Neural crest cell (in vitro differentiated cells): Measurements from ENCODE around the gene GALK1. TPM values are rescaled to one million over a fixed set of nuclear protein-coding genes. Genes with fewer than 3 reads are reported as not detected.

ENCODE experiments used
- DNase-seq: peaks from one replicate; pipeline ENCODE4 v3.0.0; 2021; ENCODE audit warnings: low read depth, mixed read lengths, low spot score
- H3K27ac Mint-ChIP-seq: one replicate; pipeline ENCODE4 v1.8.0; 2021; ENCODE audit warnings: mild to moderate bottlenecking, mixed read lengths; ENCODE audit not compliant: unreplicated experiment
- H3K27me3 Mint-ChIP-seq: 2 replicates; pipeline ENCODE4 v1.8.0; 2021; ENCODE audit warnings: low read depth, mild to moderate bottlenecking, mixed read lengths
- H3K36me3 Mint-ChIP-seq: 2 replicates; pipeline ENCODE4 v1.8.0; 2021; ENCODE audit warnings: low read depth, mild to moderate bottlenecking, mixed read lengths
- H3K4me1 Mint-ChIP-seq: 2 replicates; pipeline ENCODE4 v1.8.0; 2021; ENCODE audit warnings: mixed read lengths
- H3K4me3 Mint-ChIP-seq: one replicate; pipeline ENCODE4 v1.8.0; 2021; ENCODE audit warnings: mild to moderate bottlenecking, mixed read lengths
- H3K9me3 Mint-ChIP-seq: 2 replicates; pipeline ENCODE4 v1.8.0; 2021; ENCODE audit warnings: mixed read lengths
- total RNA-seq: library from RNA; stranded (reverse); gene quantifications from 2 replicates; pipeline ENCODE4 v1.2.1, GENCODE V29; 2021
- TF ChIP-seq, protein P1 (sequence below): fragments of 200-600 bp; sonication (generic); conservative IDR thresholded peaks from 2 replicates; pipeline ENCODE4 v1.5.0; 2021; ENCODE audit warnings: antibody characterized with exemption, mild to moderate bottlenecking

The GALK1 gene
- total RNA-seq, 1 donor from 2014 or later: 13.1 TPM

DNA sequence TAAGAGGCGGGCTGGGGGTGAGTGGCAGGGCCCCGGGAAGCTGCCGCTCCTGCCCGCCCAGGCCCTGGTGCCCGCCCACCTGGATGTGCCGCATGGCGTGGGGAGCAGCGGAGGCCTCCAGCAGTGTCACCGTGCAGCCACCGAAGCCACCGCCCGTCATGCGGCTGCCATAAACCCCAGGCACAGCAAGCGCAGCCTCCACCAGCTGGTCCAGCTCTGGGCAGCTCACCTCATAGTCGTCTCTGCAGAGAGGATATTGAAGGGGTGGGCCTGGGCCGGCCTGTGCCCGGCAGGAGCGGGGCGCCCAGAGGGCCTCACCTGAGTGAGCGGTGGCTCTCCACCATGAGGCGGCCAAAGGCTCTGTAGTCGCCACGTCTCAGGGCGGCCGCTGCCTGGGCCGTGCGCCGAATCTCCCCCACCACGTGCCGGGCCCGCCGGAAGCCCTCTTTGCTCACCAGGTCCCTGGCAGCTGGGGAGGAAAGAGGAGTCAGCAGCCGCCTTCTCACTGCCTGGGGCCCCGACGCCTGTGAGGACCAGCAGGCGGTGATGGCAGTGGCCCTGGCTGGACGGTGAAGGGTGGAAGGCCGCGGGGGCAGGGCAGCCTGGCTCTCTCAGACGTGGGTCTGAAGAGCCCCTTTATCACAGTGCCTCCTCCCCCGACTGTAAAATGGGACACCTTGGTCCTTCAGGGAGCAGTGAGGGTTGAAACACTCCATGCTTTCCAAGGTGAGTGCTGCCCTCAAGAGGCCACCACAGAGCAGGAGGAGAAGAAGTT is 6.7 kb downstream of the GALK1 start:
- H3K9me3 Mint-ChIP-seq: no peaks in the 10 kb centered on the region
- no peak overlapping the region for H3K4me3 Mint-ChIP-seq
- H3K27me3 Mint-ChIP-seq: no peaks in the 10 kb centered on the region
- peaks cover 6% of the 10 kb centered on the region for H3K4me1 Mint-ChIP-seq
- H3K27ac Mint-ChIP-seq: no peak overlapping the region
- no peaks in the 10 kb centered on the region for H3K36me3 Mint-ChIP-seq
- TF ChIP-seq, protein P1, sequence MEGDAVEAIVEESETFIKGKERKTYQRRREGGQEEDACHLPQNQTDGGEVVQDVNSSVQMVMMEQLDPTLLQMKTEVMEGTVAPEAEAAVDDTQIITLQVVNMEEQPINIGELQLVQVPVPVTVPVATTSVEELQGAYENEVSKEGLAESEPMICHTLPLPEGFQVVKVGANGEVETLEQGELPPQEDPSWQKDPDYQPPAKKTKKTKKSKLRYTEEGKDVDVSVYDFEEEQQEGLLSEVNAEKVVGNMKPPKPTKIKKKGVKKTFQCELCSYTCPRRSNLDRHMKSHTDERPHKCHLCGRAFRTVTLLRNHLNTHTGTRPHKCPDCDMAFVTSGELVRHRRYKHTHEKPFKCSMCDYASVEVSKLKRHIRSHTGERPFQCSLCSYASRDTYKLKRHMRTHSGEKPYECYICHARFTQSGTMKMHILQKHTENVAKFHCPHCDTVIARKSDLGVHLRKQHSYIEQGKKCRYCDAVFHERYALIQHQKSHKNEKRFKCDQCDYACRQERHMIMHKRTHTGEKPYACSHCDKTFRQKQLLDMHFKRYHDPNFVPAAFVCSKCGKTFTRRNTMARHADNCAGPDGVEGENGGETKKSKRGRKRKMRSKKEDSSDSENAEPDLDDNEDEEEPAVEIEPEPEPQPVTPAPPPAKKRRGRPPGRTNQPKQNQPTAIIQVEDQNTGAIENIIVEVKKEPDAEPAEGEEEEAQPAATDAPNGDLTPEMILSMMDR: no peak
- no peak for DNase-seq

DNA sequence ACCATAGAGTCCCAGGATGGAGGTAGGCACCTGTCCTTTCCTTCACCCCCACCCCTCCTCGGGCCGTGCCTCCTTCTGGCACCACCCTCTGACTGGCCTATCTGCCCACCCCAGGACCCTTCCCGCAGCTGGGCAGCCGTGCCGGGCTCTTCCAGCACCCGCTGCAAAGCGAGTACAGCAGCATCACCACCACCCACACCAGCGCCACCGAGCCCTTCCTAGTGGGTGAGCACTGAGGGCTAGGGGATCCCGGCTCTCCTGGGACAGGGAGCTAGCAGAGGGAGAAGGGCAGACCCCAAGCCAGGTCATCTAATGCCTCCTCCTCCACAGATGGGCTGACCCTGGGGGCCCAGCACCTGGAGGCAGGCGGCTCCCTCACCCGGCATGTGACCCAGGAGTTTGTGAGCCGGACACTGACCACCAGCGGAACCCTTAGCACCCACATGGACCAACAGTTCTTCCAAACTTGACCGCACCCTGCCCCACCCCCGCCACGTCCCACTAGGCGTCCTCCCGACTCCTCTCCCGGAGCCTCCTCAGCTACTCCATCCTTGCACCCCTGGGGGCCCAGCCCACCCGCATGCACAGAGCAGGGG is 7.8 kb downstream of the GALK1 start:
- no peak for DNase-seq
- no peak overlapping the region for H3K4me3 Mint-ChIP-seq
- TF ChIP-seq, protein P1: no peak
- no peaks in the 10 kb centered on the region for H3K9me3 Mint-ChIP-seq
- no peak overlapping the region for H3K27ac Mint-ChIP-seq
- H3K27me3 Mint-ChIP-seq: no peaks in the 10 kb centered on the region
- no peaks in the 10 kb centered on the region for H3K36me3 Mint-ChIP-seq
- H3K4me1 Mint-ChIP-seq: peaks cover 6% of the 10 kb centered on the region

DNA sequence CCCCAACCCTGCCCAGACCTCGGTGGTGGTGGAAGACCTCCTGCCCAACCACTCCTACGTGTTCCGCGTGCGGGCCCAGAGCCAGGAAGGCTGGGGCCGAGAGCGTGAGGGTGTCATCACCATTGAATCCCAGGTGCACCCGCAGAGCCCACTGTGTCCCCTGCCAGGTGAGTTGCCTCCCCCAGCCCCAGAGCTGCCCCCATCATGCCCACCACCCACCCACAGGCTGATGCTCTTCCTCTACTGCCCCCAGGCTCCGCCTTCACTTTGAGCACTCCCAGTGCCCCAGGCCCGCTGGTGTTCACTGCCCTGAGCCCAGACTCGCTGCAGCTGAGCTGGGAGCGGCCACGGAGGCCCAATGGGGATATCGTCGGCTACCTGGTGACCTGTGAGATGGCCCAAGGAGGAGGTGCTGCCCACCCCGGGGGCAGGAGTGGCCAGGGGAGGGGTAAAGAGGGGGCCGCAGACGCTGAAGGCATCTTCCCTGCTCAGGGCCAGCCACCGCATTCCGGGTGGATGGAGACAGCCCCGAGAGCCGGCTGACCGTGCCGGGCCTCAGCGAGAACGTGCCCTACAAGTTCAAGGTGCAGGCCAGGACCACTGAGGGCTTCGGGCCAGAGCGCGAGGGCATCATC is 8.4 kb downstream of the GALK1 start:
- no peaks in the 10 kb centered on the region for H3K9me3 Mint-ChIP-seq
- no peaks in the 10 kb centered on the region for H3K36me3 Mint-ChIP-seq
- no peak overlapping the region for H3K27ac Mint-ChIP-seq
- H3K27me3 Mint-ChIP-seq: no peaks in the 10 kb centered on the region
- TF ChIP-seq, protein P1: no peak
- H3K4me1 Mint-ChIP-seq: peaks cover 6% of the 10 kb centered on the region
- no peak overlapping the region for H3K4me3 Mint-ChIP-seq
- DNase-seq: no peak

DNA sequence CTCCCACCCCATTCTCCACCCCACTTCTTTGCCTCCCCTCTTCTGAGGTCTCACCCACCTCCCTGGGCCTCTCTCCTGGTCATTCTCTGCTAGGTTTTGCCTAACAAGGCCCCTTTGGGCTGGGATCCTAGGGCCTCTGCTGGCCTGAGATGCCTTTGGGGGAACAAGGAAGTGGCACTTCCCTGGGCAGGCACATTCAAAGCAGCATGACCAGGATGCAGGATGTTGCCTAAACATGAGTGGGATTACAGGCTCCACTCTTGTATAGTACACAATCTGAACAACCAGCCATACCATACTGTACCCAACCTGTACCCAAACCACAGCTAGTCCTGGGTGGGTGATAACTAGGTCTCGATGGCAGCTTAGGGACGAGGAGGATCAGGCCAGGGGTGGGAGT is 9.0 kb downstream of the GALK1 start:
- peaks cover 6% of the 10 kb centered on the region for H3K4me1 Mint-ChIP-seq
- no peaks in the 10 kb centered on the region for H3K9me3 Mint-ChIP-seq
- DNase-seq: no peak
- no peaks in the 10 kb centered on the region for H3K27me3 Mint-ChIP-seq
- TF ChIP-seq, protein P1: no peak
- no peak overlapping the region for H3K27ac Mint-ChIP-seq
- H3K4me3 Mint-ChIP-seq: peak overlapping the region; percentile 38
- H3K36me3 Mint-ChIP-seq: no peaks in the 10 kb centered on the region

DNA sequence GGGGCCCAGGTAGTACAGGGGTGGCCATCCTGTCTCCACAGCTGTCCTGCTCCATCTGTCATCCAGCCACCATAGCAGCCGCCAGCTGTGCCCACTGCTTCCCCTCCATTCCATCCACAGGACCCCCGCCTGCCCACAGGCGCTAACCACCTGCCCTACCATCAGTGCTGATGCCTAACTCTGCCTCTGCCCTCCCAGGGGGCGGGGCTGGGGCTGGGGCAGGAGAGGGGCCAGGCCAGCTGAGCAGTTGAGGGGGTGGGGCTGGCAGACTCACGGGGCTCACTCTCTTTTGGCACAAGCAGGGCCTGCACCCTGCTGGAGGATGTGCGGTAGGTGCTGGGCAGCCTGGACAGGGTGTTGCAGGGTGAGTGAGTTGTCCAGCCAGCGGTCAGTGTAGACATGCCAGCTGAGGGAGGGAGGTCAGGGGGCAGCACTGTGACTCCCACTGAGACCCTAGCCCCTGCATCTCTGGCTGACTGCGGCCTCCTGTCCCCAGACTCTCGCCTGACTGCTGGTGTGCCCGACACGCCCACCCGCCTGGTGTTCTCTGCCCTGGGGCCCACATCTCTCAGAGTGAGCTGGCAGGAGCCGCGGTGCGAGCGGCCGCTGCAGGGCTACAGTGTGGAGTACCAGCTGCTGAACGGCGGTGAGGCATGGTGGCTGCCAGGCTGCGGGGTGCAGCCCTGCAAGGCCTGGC is 9.6 kb downstream of the GALK1 start:
- no peak overlapping the region for H3K4me3 Mint-ChIP-seq
- H3K36me3 Mint-ChIP-seq: no peaks in the 10 kb centered on the region
- H3K9me3 Mint-ChIP-seq: no peaks in the 10 kb centered on the region
- peaks cover 6% of the 10 kb centered on the region for H3K4me1 Mint-ChIP-seq
- no peak for DNase-seq
- no peak overlapping the region for H3K27ac Mint-ChIP-seq
- no peaks in the 10 kb centered on the region for H3K27me3 Mint-ChIP-seq
- TF ChIP-seq, protein P1: no peak
